ENCODE data around the gene JPH3.

JPH3 gene

DNA sequence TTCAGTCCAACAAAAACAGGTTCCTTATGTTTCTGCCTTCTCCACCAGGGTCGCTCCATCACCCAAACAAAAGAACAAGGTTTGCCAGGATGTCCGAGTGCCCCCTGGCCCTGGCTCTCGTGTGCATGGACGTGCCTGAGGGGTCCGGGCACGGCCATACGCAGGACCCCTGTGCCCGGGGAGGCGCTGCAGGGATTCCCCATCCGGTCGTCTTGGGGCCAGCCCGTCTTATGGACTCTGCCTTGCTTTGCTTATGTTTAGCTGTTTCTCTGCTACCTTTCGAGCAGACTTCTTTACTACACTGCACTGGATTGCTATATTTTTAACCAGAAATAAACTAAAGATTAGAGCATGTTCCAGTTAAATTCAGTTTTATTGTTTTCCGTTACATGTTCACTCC is 95.5 kb downstream of the JPH3 start:
- no peak for DNase-seq (ENCODE audit: low read depth in 2 of 2)

GRCh38 chr16:87698241-87698640 is 95.9 kb downstream of the JPH3 start:
- no peak for DNase-seq (ENCODE audit: low read depth in 2 of 2)

- no peak for DNase-seq (ENCODE audit: low read depth in 2 of 2)
These were observed 96.4 kb downstream of the JPH3 start for GRCh38 chr16:87698676-87699199.

DNA sequence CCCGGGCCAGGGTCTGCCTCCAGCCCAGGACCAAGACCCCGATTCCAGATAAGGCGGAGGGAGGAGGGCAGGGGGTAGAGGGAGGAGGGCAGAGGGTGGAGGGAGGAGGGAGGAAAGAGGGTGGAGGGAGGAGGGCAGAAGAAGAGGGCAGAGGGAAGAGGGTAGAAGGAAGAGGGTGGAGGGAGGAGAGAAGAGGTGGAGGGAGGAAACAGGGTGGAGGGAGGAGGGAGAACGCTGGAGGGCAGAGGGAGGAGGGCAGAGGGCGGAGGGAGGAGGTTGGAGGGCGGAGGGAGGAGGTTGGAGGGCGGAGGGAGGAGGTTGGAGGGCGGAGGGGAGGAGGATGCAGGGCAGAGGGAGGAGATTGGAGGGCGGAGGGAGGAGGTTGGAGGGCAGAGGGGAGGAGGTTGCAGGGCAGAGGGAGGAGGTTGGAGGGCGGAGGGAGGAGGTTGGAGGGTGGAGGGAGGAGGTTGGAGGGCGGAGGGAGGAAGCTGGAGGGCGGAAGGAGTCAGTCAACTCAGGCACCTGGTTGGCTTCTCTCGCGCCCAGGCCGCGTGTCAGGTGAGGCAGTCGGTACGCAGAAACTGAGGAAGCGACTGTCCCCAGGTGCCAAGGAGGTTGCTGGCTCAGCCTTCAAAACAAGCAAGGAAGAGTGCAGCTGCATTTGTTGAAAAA is 98.2 kb downstream of the JPH3 start:
- no peak for DNase-seq (ENCODE audit: low read depth in 2 of 2)

GRCh38 chr16:87701078-87701460 is 98.8 kb downstream of the JPH3 start:
- DNase-seq (ENCODE audit: low read depth in 2 of 2) = no peak

GRCh38 chr16:87701505-87701921 is 99.2 kb downstream of the JPH3 start:
- no peak for DNase-seq (ENCODE audit: low read depth in 2 of 2)

DNA sequence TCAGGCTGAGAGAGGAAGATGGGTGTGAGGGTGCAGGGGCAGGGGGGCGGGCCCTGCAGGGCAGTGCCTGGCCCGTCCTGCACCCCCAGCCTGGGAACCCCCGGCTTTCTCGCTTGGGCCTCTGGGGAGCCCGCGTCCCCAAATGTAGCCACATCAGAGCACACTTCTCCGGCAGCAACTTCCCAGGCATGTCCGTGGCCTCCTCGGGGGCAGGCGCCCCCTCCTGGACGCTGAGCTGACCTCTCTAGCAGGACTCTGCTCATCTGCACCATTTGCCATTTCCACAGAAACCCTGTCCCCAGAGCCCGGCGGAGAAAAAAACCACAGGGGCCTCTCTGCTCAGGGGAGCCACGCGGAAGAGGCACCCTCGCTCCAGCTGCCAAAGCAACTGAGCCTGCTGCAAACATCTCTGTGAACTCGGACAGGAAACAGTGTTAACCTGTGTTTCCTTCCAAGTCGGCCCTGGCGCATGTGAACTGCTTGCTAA is 100.1 kb downstream of the JPH3 start:
- peak in 1 of 2 donors; percentile 14 for DNase-seq (ENCODE audit: low read depth in 2 of 2)

GRCh38 chr16:87703071-87703470 is 100.8 kb downstream of the JPH3 start:
- DNase-seq (ENCODE audit: low read depth in 2 of 2) = no peak

GRCh38 chr16:87703835-87704375 is 101.6 kb downstream of the JPH3 start:
- no peak for DNase-seq (ENCODE audit: low read depth in 2 of 2)

GRCh38 chr16:87704754-87705353 is 102.5 kb downstream of the JPH3 start:
- DNase-seq (ENCODE audit: low read depth in 2 of 2) = no peak

DNA sequence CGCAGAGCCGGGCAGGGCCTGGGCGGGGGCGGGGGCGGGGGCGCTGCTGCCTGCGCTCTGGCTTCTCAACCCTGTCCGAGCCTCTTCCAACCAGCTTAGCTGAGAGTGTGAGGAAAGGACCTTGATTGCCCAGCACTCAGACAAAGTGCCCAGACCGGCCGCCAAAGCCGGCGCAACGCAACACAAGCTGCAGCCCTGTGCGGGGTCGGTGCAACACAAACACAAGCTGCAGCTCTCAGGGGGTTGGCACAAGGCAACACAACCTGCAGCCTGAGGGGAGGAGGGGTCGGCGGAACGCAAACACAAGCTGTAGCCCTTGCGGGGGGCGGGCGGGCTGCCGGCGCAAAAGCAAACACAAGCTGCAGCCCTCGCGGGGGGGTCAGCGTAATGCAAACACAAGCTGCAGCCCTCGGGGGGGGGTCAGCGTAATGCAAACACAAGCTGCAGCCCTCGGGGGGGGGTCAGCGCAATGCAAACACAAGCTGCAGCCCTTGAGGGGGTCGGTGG is 103.5 kb downstream of the JPH3 start:
- no peak for DNase-seq (ENCODE audit: low read depth in 2 of 2)

DNA sequence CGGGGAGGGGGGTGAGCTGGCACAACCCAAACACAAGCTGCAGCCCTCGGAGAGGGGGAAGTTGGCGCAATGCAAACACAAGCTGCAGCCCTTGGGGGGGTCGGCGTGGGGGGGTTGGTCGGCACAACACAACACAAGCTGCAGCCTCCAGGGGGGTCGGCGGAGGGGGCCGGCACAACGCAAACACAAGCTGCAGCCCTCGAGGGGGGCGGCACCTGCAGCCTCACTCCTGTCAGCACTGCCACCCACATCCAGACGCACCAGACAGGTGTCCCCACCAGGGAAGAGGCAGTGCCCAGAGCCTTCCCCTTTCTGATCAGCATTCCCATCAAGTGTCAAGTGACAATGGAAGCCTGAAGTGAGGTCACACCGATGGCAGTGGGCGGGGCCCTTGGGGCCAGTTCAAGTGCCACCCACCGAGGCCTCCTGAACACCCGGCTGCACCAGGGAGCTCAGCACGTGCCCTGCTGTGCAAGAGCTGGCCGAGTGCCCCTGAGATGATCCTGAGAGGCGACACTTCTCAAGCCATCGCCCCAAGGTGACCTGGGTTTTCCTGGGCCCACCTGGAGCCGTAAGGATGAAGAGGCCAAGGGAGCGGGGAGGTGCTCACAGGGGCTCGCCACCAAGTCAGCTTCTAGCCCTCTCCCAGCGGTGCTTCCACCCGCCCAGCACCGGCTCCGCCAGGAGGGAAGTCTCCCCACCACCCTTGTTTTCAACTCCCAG is 104.1 kb downstream of the JPH3 start:
- no peak for DNase-seq (ENCODE audit: low read depth in 2 of 2)

GRCh38 chr16:87707097-87707496 is 104.8 kb downstream of the JPH3 start:
- no peak for DNase-seq (ENCODE audit: low read depth in 2 of 2)

DNA sequence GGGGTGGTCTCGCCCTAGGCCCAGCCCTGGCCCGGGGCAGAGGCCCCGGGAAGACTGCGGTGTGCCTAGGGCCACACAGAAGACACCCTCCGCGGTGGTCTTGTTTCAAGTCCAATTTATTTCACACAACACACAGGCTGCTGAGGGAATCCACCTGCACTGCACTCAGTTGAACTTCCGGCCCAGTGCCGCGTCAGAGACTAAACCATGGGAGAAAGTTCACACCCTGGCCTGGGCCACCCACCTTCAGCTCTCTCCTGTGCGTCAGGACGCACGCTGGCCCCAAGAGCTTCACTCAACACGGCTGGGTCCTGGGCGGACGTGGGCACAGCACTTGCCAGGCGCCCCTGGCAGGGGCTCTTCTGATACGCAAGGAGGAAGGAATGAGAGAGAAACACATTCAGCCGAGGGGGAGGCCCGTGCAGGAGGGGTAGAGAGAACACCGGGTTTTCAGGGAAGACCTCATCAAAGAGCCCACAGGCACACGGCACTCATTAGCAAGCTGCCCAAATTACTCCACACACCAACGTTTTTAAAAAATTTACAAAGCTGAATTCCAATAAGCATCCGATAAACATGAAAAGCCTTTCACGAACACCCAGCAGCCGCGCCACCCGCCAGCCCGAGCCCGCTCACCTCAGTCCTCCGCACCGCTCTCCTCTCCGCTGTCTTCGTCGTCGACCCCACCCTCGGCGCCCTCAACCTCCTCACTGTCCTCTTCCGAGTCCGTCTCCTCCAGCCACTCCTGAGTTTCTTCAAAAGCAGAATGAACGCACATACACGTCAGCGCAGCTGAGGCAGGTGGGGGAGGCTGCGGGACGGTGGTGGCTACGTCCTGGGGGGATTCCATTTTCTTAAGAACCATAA is 105.6 kb downstream of the JPH3 start:
- DNase-seq (ENCODE audit: low read depth in 2 of 2) = no peak

DNA sequence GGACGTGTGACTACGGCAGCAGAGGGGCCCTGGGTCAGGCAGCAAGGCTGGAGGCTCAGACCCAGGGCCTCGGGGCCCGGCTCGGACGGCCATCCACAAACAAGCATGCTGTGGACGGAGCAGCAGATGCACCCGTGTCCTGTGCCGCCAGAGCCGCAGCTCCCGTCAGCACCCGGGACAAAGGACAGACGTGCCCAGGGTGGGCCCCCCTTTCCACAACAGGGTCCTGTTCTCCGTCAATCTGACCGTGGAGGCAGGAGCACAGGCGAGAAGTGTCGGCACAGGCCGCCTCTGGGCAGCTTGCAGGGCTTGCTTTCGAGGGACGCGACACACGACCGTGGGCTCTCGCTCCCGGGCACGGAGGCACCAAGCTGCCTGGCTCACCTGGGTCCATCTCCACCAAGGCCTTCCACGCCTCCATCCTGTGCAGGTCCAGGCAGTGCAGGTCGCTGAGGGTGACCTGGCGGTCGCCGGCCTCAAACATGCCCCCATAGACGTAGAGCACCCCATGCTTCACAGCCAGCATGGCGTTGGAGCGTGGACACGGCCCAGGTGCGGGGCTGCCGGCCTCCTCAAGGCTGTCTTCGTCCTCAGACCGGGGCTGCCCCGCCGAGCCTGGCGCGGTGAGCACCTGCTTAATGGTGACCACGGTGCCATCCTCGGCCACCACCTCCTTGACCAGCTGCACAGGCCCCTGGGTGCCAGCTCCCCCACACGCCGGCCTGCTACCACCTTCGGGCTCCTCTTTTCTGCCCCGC is 106.8 kb downstream of the JPH3 start:
- no peak for DNase-seq (ENCODE audit: low read depth in 2 of 2)

- DNase-seq (ENCODE audit: low read depth in 2 of 2) = no peak
These were observed 107.4 kb downstream of the JPH3 start for GRCh38 chr16:87709677-87710076.

GRCh38 chr16:87710887-87711286 is 108.6 kb downstream of the JPH3 start:
- DNase-seq (ENCODE audit: low read depth in 2 of 2) = no peak

GRCh38 chr16:87712184-87712762 is 110.0 kb downstream of the JPH3 start:
- DNase-seq (ENCODE audit: low read depth in 2 of 2) = no peak

GRCh38 chr16:87713451-87714229 is 111.3 kb downstream of the JPH3 start:
- DNase-seq (ENCODE audit: low read depth in 2 of 2) = peak; percentile 21 to 33
